ENCODE measurements around the gene CNIH3. TPM values are rescaled to one million over a fixed set of nuclear protein-coding genes. Genes with fewer than 3 reads are reported as not detected.

CNIH3 gene
- total RNA-seq, 2 donors from 2014 or later = 1.4 to 2.8 TPM

DNA sequence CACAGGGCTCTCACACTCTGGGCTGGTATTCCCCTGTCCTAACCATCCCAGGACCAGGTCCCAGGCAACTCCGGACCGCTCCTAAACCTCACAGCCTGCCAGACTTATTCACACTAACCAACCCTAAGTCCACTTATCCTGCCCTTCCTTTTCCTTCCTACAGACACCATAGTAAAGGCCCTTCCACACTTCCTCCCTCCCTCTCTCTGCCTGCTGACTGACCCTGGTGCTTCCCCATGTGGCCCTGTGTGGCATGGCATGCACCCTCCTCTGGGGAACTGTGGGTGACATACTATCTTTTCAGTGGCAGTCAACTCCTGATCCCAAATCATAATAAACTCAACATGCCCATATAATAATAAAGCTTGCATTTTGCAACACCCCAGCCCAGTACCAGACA lies 158.3 kb downstream of the CNIH3 start:
- no peak for ATAC-seq

DNA sequence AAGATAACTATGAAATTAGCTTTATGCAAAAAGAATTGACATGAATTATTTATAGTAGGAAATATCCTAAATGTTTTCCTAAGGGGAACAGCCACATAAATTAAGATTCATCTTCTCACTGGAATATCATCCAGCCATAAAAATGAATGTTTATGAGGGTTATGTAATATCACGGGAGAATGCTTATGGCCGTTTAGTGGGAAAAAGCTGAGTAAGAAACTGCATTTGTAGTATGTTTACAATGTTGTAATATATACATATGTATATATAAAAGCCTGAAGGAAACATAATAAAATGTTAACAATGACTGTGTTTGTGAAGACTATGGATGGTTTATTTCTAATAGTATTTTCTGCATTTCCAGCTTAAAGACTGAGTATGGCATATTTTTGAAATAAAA lies 161.1 kb downstream of the CNIH3 start:
- peaks cover 2% of the 10 kb centered on the region for H3K36me3 Mint-ChIP-seq (ENCODE audit: low read depth)
- H3K4me1 Mint-ChIP-seq = peaks cover 2% of the 10 kb centered on the region
- no peak for DNase-seq
- H3K27me3 Mint-ChIP-seq = peaks cover 28% of the 10 kb centered on the region
- no peaks in the 10 kb centered on the region for H3K9me3 ChIP-seq (ENCODE audit: control insufficient read depth, low read length, poor library complexity, severe bottlenecking)
- H3K4me3 Mint-ChIP-seq = no peak overlapping the region
- no peak overlapping the region for H3K27ac Mint-ChIP-seq
- no peak for ATAC-seq

More for the DNA sequence above, 158.3 kb downstream of the CNIH3 start:
- H3K27ac Mint-ChIP-seq = no peak overlapping the region
- H3K27me3 Mint-ChIP-seq = peaks cover 39% of the 10 kb centered on the region
- H3K36me3 Mint-ChIP-seq (ENCODE audit: low read depth) = peaks cover 2% of the 10 kb centered on the region
- H3K4me3 Mint-ChIP-seq = no peak overlapping the region
- H3K9me3 ChIP-seq (ENCODE audit: control insufficient read depth, low read length, poor library complexity, severe bottlenecking) = no peaks in the 10 kb centered on the region
- no peak for DNase-seq
- peaks cover 2% of the 10 kb centered on the region for H3K4me1 Mint-ChIP-seq

DNA sequence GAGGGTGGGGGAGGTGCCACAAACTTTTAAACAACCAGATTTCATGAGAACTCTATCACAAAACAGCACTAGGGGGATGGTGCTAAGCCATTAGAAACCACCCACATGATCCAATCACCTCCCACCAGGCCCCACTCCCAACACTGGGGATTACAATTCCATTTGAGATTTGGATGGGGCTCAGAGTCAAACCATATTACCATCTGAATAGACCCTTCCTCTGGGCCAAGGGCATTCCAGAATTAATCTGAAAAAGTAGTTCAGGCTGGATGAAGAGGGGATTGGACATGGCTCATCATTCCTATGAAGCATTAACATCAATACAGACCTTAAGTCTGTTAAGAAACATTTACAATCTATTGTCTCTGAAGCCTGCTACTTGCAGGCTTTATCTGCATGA lies 163.4 kb downstream of the CNIH3 start:
- H3K9me3 ChIP-seq (ENCODE audit: control insufficient read depth, low read length, poor library complexity, severe bottlenecking) = no peaks in the 10 kb centered on the region
- H3K27me3 Mint-ChIP-seq = peaks cover 11% of the 10 kb centered on the region
- H3K36me3 Mint-ChIP-seq (ENCODE audit: low read depth) = no peaks in the 10 kb centered on the region
- DNase-seq (no peak), ATAC-seq (no peak)
- no peak overlapping the region for H3K4me3 Mint-ChIP-seq
- H3K27ac Mint-ChIP-seq = no peak overlapping the region
- H3K4me1 Mint-ChIP-seq = peaks cover 5% of the 10 kb centered on the region

DNA sequence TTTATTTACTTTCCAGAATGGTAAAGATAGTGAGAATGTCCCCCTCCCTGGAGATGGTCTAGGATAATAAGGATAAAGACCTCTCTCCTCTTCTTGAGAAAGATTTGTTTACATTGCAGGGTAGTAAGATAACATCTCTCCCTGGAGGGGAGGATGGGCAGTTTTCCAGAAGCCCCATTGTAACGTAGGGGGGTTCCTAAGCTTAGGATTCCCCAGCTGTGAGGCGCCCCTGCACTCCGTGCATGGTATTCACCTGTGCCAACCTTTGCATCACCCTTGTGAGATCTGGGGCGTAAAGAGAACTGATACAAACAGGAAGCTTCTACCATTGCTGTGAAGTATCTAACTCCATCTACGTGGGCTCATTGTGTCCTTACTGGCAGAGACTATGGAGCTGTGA lies 164.6 kb downstream of the CNIH3 start:
- DNase-seq (no peak), ATAC-seq (no peak)
- no peak overlapping the region for H3K4me3 Mint-ChIP-seq
- H3K4me1 Mint-ChIP-seq = peaks cover 5% of the 10 kb centered on the region
- no peaks in the 10 kb centered on the region for H3K9me3 ChIP-seq (ENCODE audit: control insufficient read depth, low read length, poor library complexity, severe bottlenecking)
- peaks cover 11% of the 10 kb centered on the region for H3K27me3 Mint-ChIP-seq
- H3K27ac Mint-ChIP-seq = no peak overlapping the region
- H3K36me3 Mint-ChIP-seq (ENCODE audit: low read depth) = no peaks in the 10 kb centered on the region

DNA sequence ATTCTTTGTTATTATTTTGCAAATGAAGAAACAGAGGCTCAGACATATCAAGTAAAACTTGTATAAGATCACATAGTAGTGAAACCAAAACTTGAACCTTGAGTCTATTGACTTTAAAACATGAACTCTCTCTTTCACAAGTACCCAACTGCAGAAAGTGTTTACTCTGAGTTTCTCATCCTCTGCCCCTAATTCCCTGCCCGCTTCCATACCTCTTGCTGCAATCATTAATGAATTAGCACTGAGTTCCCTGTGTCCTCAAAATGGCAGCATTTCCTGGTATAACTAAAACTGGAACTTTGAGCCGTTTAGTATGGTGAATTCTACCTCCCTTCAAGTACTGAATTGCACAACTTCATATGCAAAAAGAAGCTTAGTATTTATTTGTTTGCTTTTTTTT lies 165.7 kb downstream of the CNIH3 start:
- H3K9me3 ChIP-seq (ENCODE audit: control insufficient read depth, low read length, poor library complexity, severe bottlenecking) = no peaks in the 10 kb centered on the region
- Mint-ChIP-seq H3K27ac (no peak overlapping the region), H3K27me3 (peaks cover 11% of the 10 kb centered on the region), H3K4me1 (peaks cover 5% of the 10 kb centered on the region), H3K36me3 (ENCODE audit: low read depth) (no peaks in the 10 kb centered on the region), H3K4me3 (no peak overlapping the region)
- DNase-seq (no peak), ATAC-seq (no peak)

DNA sequence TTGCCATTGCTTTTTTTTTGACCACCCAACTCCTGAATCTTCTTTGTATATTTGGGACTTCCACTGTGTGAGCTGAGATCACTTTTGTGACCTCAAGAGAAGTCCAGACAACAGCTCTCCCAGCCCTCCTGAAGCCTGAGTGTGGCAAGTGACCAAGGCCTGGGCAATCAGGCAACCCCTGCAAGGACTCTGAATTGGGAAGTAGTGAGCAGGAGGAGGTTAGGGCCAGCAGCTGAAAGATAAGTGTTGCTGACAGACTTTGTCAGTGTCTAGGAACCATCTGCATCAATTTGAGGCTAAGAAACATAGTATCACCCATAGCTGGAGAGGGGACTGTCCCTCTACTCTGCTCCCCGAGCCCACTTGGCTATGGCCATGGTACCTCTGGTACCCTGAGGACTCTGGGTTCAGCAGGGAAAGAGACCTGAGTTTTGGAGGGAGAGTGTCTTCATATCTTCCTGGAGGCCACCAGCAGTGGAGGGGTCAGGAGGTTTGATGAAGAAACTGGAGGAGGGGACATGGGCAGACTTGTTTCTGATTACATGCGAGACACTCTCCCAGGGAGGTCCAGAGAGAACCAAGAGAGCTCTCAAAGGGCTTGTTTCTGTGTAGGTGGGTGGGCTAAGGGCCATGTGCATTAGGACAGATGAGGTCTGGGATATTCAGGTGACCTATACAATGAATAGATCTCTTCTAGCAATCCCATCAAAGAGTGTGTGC lies 166.3 kb downstream of the CNIH3 start:
- Mint-ChIP-seq H3K36me3 (ENCODE audit: low read depth) (no peaks in the 10 kb centered on the region), H3K27ac (no peak overlapping the region), H3K4me1 (peaks cover 5% of the 10 kb centered on the region), H3K27me3 (peaks cover 11% of the 10 kb centered on the region), H3K4me3 (no peak overlapping the region)
- DNase-seq (no peak), ATAC-seq (no peak)
- no peaks in the 10 kb centered on the region for H3K9me3 ChIP-seq (ENCODE audit: control insufficient read depth, low read length, poor library complexity, severe bottlenecking)

DNA sequence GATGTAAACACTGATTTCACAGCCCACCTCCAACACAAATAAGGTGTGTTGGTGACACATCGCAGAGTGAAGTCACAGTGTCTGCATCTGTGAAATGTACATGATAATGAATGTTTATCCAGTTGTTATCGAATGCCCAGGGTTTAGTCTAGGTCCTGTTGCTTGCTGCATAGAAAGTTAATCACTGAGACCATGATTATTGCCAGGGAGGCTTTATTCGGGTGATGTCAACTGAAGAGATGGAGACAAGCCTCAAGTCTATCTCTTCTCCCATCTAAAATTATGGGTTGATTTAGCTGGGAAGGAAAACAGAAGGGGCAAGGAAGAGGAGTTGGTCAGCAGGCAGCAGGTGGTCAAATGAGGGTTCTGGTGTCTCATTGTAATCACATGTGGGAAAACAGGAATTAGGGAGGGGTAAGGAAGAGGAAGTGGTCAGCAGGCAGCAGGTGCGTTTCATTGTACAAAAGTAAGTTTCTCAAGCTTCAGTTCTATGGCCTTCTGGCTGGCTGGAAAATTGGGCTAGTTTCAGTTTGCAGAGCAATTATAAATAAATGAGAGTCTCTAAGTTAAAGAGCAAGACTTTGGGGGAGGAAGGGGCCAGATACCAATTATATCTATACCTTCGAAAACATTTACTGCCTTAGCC lies 167.0 kb downstream of the CNIH3 start:
- Mint-ChIP-seq H3K27ac (no peak overlapping the region), H3K36me3 (ENCODE audit: low read depth) (no peaks in the 10 kb centered on the region), H3K4me3 (no peak overlapping the region), H3K4me1 (peaks cover 5% of the 10 kb centered on the region), H3K27me3 (peaks cover 11% of the 10 kb centered on the region)
- no peaks in the 10 kb centered on the region for H3K9me3 ChIP-seq (ENCODE audit: control insufficient read depth, low read length, poor library complexity, severe bottlenecking)
- ATAC-seq (no peak), DNase-seq (no peak)

DNA sequence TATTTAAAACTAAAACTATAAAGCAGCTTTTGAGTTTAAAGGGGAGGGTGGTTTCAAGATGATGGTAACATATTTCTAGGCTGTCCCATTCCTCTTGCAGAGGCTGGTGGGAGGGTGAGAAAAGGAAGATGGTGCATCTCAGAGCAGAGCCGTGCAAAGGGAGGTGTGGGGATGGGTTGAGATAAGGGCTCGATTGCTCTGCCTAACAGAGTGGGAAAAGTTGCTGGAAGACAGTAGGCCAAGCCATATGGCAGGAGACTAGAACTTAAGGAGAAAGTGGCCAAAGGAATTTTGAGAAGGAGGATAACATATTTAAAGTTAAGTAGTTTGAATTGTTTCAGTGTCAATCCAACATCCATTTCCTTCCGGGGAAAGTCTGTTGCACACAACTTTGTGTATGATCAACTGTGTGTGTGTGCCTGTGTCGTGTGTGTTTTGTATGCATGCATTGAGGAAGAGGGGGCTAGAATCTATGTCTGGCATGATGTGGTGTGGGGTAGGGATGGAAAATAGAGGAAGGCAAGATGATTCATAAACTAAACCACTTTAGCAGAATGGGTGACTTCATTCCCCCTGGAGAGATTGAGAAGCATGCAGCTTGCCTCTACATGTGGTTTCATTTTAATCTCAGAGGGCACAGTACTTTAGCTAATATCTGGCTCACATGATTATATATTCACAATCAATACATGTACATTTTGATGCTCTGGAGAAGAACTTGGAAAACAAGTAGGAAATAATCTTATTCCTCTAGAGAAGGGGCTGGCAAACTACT lies 168.3 kb downstream of the CNIH3 start:
- ATAC-seq = no peak
- peaks cover 5% of the 10 kb centered on the region for H3K4me1 Mint-ChIP-seq
- H3K4me3 Mint-ChIP-seq = no peak overlapping the region
- H3K9me3 ChIP-seq (ENCODE audit: control insufficient read depth, low read length, poor library complexity, severe bottlenecking) = no peaks in the 10 kb centered on the region
- H3K27me3 Mint-ChIP-seq = peaks cover 11% of the 10 kb centered on the region
- no peak overlapping the region for H3K27ac Mint-ChIP-seq
- no peaks in the 10 kb centered on the region for H3K36me3 Mint-ChIP-seq (ENCODE audit: low read depth)
- DNase-seq = no peak

DNA sequence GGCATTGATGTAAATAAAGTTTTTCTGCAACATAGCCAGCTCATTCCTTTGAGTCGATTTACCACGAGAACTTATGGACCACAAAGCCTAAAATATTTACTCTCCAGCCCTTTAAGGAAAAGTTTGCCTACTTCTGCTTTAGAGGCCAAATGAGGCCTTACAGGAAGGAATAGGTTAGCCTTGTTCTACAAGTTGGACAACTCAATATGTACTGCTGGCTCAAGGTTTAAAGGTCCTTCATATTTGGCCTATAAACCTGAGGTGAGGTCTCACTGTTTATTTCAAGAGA lies 168.9 kb downstream of the CNIH3 start:
- Mint-ChIP-seq H3K27me3 (peaks cover 12% of the 10 kb centered on the region), H3K36me3 (ENCODE audit: low read depth) (no peaks in the 10 kb centered on the region), H3K27ac (no peak overlapping the region), H3K4me1 (peaks cover 5% of the 10 kb centered on the region), H3K4me3 (no peak overlapping the region)
- no peak for ATAC-seq
- no peaks in the 10 kb centered on the region for H3K9me3 ChIP-seq (ENCODE audit: control insufficient read depth, low read length, poor library complexity, severe bottlenecking)
- DNase-seq = no peak

DNA sequence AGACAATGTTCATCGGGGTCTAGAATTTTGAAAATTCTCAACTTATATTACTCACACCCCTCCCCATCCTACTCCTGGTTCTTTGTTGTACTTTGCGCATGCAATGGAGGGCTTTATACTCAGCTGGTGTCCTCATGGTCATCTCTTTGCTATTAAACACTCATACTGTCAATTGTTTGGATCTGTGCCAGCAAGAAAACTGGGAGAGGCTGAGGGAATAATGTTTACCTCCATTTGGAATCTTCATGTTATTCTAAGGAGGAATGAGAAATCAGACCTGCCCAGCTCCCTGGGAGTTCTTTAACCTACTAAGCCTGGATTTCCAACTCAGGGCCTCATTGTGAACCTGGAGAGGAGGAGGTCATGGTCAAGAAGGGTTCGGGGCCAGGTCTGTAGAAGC lies 169.5 kb downstream of the CNIH3 start:
- no peak overlapping the region for H3K27ac Mint-ChIP-seq
- no peak for DNase-seq
- H3K36me3 Mint-ChIP-seq (ENCODE audit: low read depth) = no peaks in the 10 kb centered on the region
- H3K27me3 Mint-ChIP-seq = peaks cover 9% of the 10 kb centered on the region
- ATAC-seq = no peak
- H3K4me1 Mint-ChIP-seq = peaks cover 5% of the 10 kb centered on the region
- H3K4me3 Mint-ChIP-seq = no peak overlapping the region
- no peaks in the 10 kb centered on the region for H3K9me3 ChIP-seq (ENCODE audit: control insufficient read depth, low read length, poor library complexity, severe bottlenecking)

DNA sequence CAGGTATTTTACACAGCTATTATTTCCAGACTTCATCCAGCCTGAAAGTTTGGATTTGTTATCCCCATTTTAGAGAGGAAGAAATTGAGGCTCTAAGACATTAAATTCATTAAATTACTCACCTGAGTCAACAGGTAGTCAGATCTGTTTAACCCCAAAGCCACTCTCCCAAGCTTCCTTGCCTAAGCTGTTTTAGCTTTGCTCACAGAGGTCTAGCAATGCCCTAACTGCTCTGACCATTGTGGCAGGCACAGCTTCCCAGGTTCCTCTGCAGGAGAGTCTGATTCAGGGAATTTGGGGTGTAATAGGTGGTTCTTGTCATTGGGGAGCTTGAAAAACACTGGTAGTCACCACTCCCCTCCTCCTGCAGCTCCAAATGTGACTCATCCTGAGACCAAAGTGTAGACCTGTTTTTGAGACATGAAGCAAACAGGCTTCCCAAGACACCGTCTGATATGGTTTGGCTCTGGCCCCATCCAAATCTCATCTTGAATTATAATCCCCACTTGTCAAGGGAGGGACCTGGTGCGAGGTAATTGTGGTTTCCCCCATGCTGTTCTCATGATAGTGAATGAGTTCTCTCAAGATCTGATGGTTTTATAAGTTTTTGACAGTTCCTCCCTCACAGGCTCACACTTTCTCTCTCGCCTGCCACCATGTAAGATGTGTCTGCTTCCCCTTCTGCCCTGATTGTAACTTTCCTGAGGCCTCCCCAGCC lies 170.6 kb downstream of the CNIH3 start:
- Mint-ChIP-seq H3K27me3 (peaks cover 9% of the 10 kb centered on the region), H3K4me1 (peaks cover 5% of the 10 kb centered on the region), H3K27ac (no peak overlapping the region), H3K4me3 (no peak overlapping the region), H3K36me3 (ENCODE audit: low read depth) (no peaks in the 10 kb centered on the region)
- H3K9me3 ChIP-seq (ENCODE audit: control insufficient read depth, low read length, poor library complexity, severe bottlenecking) = no peaks in the 10 kb centered on the region
- ATAC-seq = no peak
- DNase-seq = no peak

DNA sequence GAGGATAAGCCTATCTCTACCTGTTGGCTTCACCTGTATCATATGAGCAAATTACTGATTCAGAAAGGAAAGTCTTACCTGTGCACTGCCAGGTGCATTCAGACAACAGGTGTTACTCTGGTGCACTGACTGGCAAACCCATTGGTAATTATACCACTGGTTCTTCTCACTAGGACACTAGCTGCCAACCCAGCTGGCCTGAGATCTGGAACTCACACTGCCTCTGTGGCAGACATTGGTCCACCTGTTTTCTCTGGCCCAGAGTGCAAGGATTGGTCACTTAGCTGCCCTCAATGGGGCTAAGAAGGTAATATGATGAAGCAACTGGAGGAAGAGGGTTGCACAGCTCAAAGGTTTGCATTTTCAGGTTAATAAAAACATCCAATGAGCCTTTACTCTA lies 173.2 kb downstream of the CNIH3 start:
- no peak for ATAC-seq
- Mint-ChIP-seq H3K36me3 (ENCODE audit: low read depth) (no peaks in the 10 kb centered on the region), H3K4me1 (no peaks in the 10 kb centered on the region), H3K27me3 (peaks cover 9% of the 10 kb centered on the region), H3K4me3 (no peak overlapping the region), H3K27ac (no peak overlapping the region)
- H3K9me3 ChIP-seq (ENCODE audit: control insufficient read depth, low read length, poor library complexity, severe bottlenecking) = no peaks in the 10 kb centered on the region
- no peak for DNase-seq
